Measurements from ENCODE around the gene MBOAT1. TPM values are rescaled to one million over a fixed set of nuclear protein-coding genes. Genes with fewer than 3 reads are reported as not detected.
A peak's percentile ranks its signal among the peaks of the same experiment; 100 is the strongest.

MBOAT1 gene
- total and polyA plus RNA-seq, 10 donors: 1.0 to 14.9 (median 11.8) TPM

DNA sequence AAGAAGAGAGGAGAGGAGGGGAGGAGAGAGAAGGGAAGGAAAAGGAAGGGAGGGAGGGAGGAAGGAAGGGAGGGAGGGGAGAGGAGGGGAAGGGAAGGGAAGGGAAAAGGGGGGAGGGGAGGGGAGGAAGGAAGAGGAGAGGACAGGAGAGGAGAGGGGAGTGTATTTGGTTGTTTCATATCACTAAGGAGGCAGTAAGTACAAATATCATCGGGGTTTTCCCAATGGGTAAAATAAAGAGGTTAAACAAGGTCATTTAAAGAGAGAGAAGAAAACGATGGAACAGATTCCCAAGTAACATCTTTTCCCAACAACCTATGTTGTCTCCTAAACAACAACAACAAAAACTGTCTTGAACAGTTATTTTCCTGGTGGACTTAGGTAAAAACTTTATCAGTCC is 43.6 kb downstream of the MBOAT1 start:
- Histone ChIP-seq H3K27me3 (replicated peaks in 1 of 7) (no peaks in the 10 kb centered on the region), H3K36me3 (peaks cover 0 to 12% (median 0%) of the 10 kb centered on the region in 6 donors), H3K9me3 (no peaks in the 10 kb centered on the region), H3K4me1 (peaks cover 0 to 41% (median 6%) of the 10 kb centered on the region in 6 donors), H3K4me3 (no peak overlapping the region), H3K27ac (peak overlapping the region in 4 of 8 donors; percentile 17 to 72 (median 68))
- intact Hi-C loops (cut with DNase I; ENCODE audit: low total_unique reads): no loop called here
- WGBS, 5 donors: 43 to 79% (median 61%) methylated on average over 2 of the region's 2 CpGs
- no peak for DNase-seq
- TF ChIP-seq, protein P1, sequence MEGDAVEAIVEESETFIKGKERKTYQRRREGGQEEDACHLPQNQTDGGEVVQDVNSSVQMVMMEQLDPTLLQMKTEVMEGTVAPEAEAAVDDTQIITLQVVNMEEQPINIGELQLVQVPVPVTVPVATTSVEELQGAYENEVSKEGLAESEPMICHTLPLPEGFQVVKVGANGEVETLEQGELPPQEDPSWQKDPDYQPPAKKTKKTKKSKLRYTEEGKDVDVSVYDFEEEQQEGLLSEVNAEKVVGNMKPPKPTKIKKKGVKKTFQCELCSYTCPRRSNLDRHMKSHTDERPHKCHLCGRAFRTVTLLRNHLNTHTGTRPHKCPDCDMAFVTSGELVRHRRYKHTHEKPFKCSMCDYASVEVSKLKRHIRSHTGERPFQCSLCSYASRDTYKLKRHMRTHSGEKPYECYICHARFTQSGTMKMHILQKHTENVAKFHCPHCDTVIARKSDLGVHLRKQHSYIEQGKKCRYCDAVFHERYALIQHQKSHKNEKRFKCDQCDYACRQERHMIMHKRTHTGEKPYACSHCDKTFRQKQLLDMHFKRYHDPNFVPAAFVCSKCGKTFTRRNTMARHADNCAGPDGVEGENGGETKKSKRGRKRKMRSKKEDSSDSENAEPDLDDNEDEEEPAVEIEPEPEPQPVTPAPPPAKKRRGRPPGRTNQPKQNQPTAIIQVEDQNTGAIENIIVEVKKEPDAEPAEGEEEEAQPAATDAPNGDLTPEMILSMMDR (IDR thresholded peaks at IDR 0.05 in 8 of 11, conservative IDR thresholded peaks at IDR 0.05 in 3 of 11): no peak
- no peak for TF ChIP-seq POLR2AphosphoS5 (IDR thresholded peaks at IDR 0.05)
- TF ChIP-seq POLR2A (IDR thresholded peaks at IDR 0.05): no peak

DNA sequence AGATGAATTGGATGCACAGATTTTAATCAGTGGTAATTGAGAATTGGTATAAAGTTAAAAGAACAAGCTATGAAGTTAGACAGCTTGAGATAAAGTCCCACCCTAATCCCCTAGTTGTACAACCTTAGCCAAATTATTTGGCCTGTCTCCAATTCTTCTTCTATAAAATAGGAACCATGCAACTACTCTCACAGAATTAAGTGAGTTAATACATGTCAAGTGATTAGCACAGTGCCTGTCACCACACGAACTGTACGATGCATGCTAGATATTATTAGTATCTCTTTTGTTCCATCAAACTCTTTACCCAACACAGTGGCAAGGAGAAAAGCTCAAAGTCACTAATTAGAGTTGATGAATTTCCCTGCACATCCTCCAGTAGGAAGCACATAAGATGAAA is 44.7 kb downstream of the MBOAT1 start:
- peaks cover 0 to 33% (median 4%) of the 10 kb centered on the region in 6 donors for H3K4me1 ChIP-seq
- 71 to 89% (median 85%) methylated on average over 2 of the region's 2 CpGs for WGBS, 5 donors
- intact Hi-C loops (cut with DNase I; ENCODE audit: low total_unique reads): no loop called here

DNA sequence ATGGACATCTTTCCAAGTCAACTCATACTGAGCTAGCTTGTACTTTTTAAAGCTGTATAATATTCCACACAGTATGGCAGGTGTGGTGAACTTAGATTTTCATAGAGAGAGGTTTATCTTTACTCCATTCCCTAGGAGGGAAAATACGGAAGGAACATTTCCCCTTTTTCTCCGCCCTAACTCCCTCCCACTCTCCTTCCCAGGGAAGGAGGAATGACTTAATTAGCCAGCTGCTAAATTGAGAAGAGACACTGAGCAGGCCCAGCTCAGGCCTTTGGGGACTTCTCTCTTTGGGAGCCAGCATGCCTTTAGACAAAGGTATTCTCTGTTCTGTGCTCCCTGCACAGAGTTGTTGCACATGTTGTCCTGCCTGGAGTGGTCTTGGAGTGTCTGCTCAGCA is 46.1 kb downstream of the MBOAT1 start:
- H3K27me3 ChIP-seq (replicated peaks in 1 of 7): no peaks in the 10 kb centered on the region
- peaks cover 0 to 30% (median 4%) of the 10 kb centered on the region in 6 donors for H3K4me1 ChIP-seq
- H3K4me3 ChIP-seq: no peak overlapping the region
- H3K27ac ChIP-seq: no peak overlapping the region
- intact Hi-C loops (cut with DNase I; ENCODE audit: low total_unique reads): no loop called here
- no peak for DNase-seq
- no peaks in the 10 kb centered on the region for H3K9me3 ChIP-seq
- TF ChIP-seq POLR2AphosphoS5 (IDR thresholded peaks at IDR 0.05) (no peak), POLR2A (IDR thresholded peaks at IDR 0.05) (no peak)
- TF ChIP-seq, protein P1 (IDR thresholded peaks at IDR 0.05 in 8 of 11, conservative IDR thresholded peaks at IDR 0.05 in 3 of 11): no peak
- H3K36me3 ChIP-seq: peaks cover 0 to 14% (median 0%) of the 10 kb centered on the region in 6 donors
- WGBS, 5 donors: 85 to 94% (median 89%) methylated on average over 2 of the region's 2 CpGs

More for the DNA sequence above, 44.7 kb downstream of the MBOAT1 start:
- Histone ChIP-seq H3K27ac (peak overlapping the region in 1 of 8 donors; percentile 72), H3K9me3 (no peaks in the 10 kb centered on the region), H3K36me3 (peaks cover 0 to 14% (median 0%) of the 10 kb centered on the region in 6 donors), H3K27me3 (replicated peaks in 1 of 7) (no peaks in the 10 kb centered on the region), H3K4me3 (no peak overlapping the region)
- TF ChIP-seq POLR2AphosphoS5 (IDR thresholded peaks at IDR 0.05): no peak
- TF ChIP-seq, protein P1 (IDR thresholded peaks at IDR 0.05 in 8 of 11, conservative IDR thresholded peaks at IDR 0.05 in 3 of 11): no peak
- no peak for TF ChIP-seq POLR2A (IDR thresholded peaks at IDR 0.05)
- no peak for DNase-seq

DNA sequence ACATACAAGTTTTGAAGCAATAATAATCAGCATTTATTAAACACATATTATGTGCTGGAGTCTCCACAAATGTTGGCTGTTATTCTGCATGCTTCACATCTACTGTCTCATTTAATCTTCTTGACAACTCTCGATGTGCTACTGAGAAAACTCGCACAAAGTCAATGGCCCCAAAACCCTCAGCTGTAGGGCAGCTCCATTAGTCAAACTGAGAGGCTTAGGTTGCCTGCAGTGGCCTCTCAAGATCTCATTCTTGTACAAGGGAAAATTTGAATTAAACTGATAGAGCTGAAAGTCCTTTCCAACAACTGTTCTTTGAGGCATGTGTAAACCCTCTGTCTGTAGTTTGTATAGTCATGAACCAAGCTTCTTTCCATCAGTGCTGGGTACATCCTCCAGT is 49.8 kb downstream of the MBOAT1 start:
- no peaks in the 10 kb centered on the region for H3K27me3 ChIP-seq (replicated peaks in 1 of 7)
- no peak overlapping the region for H3K4me3 ChIP-seq
- no peak for DNase-seq
- WGBS, 5 donors: 65 to 92% (median 87%) methylated on average over 2 of the region's 2 CpGs
- no peak overlapping the region for H3K27ac ChIP-seq
- H3K36me3 ChIP-seq: peaks cover 0 to 14% (median 0%) of the 10 kb centered on the region in 6 donors
- intact Hi-C loops (cut with DNase I; ENCODE audit: low total_unique reads): no loop called here
- peaks cover 0 to 3% (median 0%) of the 10 kb centered on the region in 6 donors for H3K4me1 ChIP-seq
- H3K9me3 ChIP-seq: no peaks in the 10 kb centered on the region
- TF ChIP-seq POLR2A (IDR thresholded peaks at IDR 0.05) (no peak), POLR2AphosphoS5 (IDR thresholded peaks at IDR 0.05) (no peak)
